Mammary epithelial cell (primary cell): ENCODE measurements around the gene IDH3B.

Source experiments
- CTCF ChIP-seq, 2 donors: IDR thresholded peaks in 1 of 2; conservative IDR thresholded peaks in 1 of 2; 2 replicates each; pipeline ENCODE4 v1.5.1; 2011 to 2012; ENCODE audit warnings: inconsistent platforms in 2 of 2, low read length in 2 of 2, mild to moderate bottlenecking in 2 of 2, control low read depth in 1 of 2, low read depth in 1 of 2; ENCODE audit not compliant: insufficient read depth in 1 of 2; ENCODE audit errors: extremely low read depth in 1 of 2
- EZH2 ChIP-seq: IDR thresholded peaks from 2 replicates; pipeline ENCODE4 v1.6.1; 2012; ENCODE audit warnings: low read length, inconsistent platforms, borderline replicate concordance

GRCh38 chr20:2657241-2657640 lies 6.8 kb downstream of the IDH3B start:
- TF ChIP-seq CTCF (conservative IDR thresholded peaks at IDR 0.05 in 1 of 2, IDR thresholded peaks at IDR 0.05 in 1 of 2; ENCODE audit: extremely low read depth in 1 of 2, insufficient read depth in 1 of 2, low read depth in 1 of 2, low read length in 2 of 2) (no peak), EZH2 (no peak)
